Keratinocyte (primary cell): ENCODE results near the gene STKLD1.

Source experiments
- EZH2 ChIP-seq: IDR thresholded peaks from one replicate; pipeline ENCODE4 v1.6.1; 2012; ENCODE audit warnings: inconsistent platforms, mild to moderate bottlenecking, low read length, moderate library complexity
- TF ChIP-seq, protein P1 (sequence below), 3 experiments: IDR thresholded peaks in 1 of 3; conservative IDR thresholded peaks in 1 of 3; optimal IDR thresholded peaks in 1 of 3; 2 replicates in 2 of 3; 3 replicates in 1 of 3; pipeline versions ENCODE3 to v1.5.1; 2011; ENCODE audit warnings: low read length in 3 of 3, mild to moderate bottlenecking in 3 of 3, moderate library complexity in 2 of 3, control low read depth in 1 of 3, inconsistent platforms in 1 of 3; ENCODE audit not compliant: insufficient read depth in 2 of 3; ENCODE audit errors: extremely low read depth in 1 of 3

DNA sequence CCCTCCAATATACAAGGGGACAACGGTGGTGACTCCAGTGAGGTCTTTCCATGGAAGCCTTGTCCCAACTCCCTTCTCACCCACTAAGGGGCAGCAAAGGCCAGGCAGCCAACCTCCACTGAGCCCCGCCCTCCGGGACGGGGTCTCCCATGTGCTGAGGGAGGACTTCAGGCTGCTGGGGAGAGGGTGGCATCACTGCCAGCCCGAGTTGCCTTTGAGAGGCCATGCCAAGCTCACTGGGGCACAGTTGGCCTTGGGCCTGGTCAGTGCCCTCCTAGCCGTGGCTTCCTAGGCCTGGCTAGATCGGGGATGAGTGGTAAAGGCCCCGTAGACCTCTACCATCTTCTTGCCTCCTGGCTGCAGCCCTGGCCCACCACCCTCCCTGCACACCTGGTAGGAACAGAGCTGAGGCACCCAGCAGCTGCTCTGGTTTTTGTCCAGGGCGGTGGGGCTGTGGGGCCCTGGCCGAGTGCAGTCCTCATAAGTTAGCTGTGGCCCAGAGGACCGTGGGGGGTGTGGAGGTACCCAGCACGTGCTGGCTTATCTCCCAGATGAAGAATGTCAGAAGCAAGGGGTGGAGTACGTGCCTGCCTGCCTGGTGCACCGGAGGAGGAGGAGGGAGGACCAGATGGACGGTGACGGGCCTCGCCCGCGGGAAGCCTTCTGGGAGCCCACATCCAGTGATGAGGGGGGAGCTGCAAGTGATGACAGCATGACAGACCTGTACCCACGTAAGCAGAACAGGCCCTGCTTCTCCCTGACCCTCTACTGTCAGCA, 16.6 kb upstream of the STKLD1 start:
- TF ChIP-seq, protein P1, sequence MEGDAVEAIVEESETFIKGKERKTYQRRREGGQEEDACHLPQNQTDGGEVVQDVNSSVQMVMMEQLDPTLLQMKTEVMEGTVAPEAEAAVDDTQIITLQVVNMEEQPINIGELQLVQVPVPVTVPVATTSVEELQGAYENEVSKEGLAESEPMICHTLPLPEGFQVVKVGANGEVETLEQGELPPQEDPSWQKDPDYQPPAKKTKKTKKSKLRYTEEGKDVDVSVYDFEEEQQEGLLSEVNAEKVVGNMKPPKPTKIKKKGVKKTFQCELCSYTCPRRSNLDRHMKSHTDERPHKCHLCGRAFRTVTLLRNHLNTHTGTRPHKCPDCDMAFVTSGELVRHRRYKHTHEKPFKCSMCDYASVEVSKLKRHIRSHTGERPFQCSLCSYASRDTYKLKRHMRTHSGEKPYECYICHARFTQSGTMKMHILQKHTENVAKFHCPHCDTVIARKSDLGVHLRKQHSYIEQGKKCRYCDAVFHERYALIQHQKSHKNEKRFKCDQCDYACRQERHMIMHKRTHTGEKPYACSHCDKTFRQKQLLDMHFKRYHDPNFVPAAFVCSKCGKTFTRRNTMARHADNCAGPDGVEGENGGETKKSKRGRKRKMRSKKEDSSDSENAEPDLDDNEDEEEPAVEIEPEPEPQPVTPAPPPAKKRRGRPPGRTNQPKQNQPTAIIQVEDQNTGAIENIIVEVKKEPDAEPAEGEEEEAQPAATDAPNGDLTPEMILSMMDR (optimal IDR thresholded peaks at IDR 0.05 in 1 of 3, IDR thresholded peaks at IDR 0.05 in 1 of 3, conservative IDR thresholded peaks at IDR 0.05 in 1 of 3; ENCODE audit: extremely low read depth in 1 of 3, insufficient read depth in 2 of 3, low read length in 3 of 3) = peak in 2 of 3 experiments; percentile 44 to 51
- TF ChIP-seq EZH2 = no peak
